ENCODE data around the gene NTF3.

Gene NTF3

DNA sequence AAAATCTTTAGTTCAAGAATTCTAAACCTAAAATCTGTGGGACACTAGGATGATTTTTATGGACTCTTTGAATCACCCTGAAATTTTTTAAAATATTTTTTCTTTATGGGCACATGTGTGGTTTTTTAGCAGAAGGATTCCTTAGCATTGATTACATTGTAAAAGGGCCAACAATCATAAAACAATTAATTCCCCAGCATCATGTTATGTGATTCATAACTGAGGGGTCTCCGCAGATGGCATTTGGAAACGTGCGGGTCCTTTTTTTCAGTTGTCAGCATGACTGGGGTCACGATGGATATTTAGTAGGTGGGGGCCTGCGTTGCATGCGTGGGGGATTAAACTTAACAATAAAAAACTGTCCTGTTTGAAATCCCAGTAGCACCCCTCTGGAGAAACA, 52.5 kb downstream of the NTF3 start:
- Histone ChIP-seq H3K79me1 (ENCODE audit: low read length) (peaks cover 1% of the 10 kb centered on the region), H2BK120ac (ENCODE audit: insufficient read depth, low read length, poor library complexity) (no peak overlapping the region), H4K91ac (ENCODE audit: low read depth, low read length) (no peak overlapping the region), H3K4me1 (ENCODE audit: control insufficient read depth in 1 of 2, insufficient read depth in 2 of 2, low read length in 2 of 2) (peaks cover 10 to 22% of the 10 kb centered on the region in 2 experiments), H2BK12ac (ENCODE audit: low read length) (no peak overlapping the region), H4K8ac (ENCODE audit: low read depth, low read length) (no peak overlapping the region), H3K4me2 (ENCODE audit: low read length) (no peak overlapping the region), H3K27ac (ENCODE audit: low read depth, low read length) (no peak overlapping the region), H2AFZ (ENCODE audit: insufficient read depth, low read length, poor library complexity) (no peak overlapping the region), H4K12ac (ENCODE audit: low read depth, low read length) (no peak overlapping the region), H3K18ac (ENCODE audit: low read length) (no peak overlapping the region), H3K79me2 (ENCODE audit: control insufficient read depth, insufficient read depth, low read length, poor library complexity) (no peaks in the 10 kb centered on the region), H2AK5ac (ENCODE audit: low read length) (no peak overlapping the region), H3K36me3 (ENCODE audit: control insufficient read depth in 1 of 2, insufficient read depth in 2 of 2, low read length in 2 of 2) (no peaks in the 10 kb centered on the region), H3K4me3 (ENCODE audit: low read depth, low read length) (no peak overlapping the region), H3K27me3 (ENCODE audit: insufficient read depth, low read length) (no peaks in the 10 kb centered on the region), H3K9me3 (ENCODE audit: insufficient read depth, low read depth, low read length) (peaks cover 5% of the 10 kb centered on the region), H2BK5ac (ENCODE audit: low read depth, low read length, poor library complexity) (no peak overlapping the region), H3K4ac (ENCODE audit: low read depth, low read length) (no peak overlapping the region), H3K23ac (ENCODE audit: low read length) (no peak overlapping the region), H3K9ac (ENCODE audit: low read length) (no peak overlapping the region), H3K14ac (ENCODE audit: low read length) (no peak overlapping the region)
- DNase-seq: no peak
- WGBS (ENCODE audit: extremely low coverage, insufficient coverage, insufficient read length): no CpG with 5 or more reads among the region's 6 CpGs

DNA sequence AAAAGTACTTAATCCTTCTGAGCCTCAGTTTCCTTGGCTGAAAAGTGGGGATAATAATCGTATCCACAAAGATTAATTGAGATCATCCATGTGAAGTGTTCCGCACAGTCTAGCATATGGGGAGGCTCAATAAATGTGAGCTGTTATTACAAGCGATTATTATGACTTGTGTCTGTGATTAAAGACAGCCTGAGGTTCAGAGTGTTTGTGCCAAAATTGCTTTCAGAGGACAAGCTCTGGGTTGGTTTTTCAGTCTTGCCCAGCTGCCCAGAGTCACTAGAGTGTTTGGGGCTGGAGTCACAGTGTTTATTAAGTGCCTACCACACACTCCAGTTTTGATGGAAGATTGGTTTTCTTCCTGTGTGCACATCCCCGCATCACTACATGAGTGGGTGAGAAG, 53.5 kb downstream of the NTF3 start:
- peaks cover 5% of the 10 kb centered on the region for H3K9me3 ChIP-seq (ENCODE audit: insufficient read depth, low read depth, low read length)
- no peak overlapping the region for H4K8ac ChIP-seq (ENCODE audit: low read depth, low read length)
- no peak overlapping the region for H2BK12ac ChIP-seq (ENCODE audit: low read length)
- no peaks in the 10 kb centered on the region for H3K36me3 ChIP-seq (ENCODE audit: control insufficient read depth in 1 of 2, insufficient read depth in 2 of 2, low read length in 2 of 2)
- DNase-seq: no peak
- H2BK5ac ChIP-seq (ENCODE audit: low read depth, low read length, poor library complexity): no peak overlapping the region
- H3K18ac ChIP-seq (ENCODE audit: low read length): no peak overlapping the region
- no CpG with 5 or more reads among the region's 4 CpGs for WGBS (ENCODE audit: extremely low coverage, insufficient coverage, insufficient read length)
- no peak overlapping the region for H2BK120ac ChIP-seq (ENCODE audit: insufficient read depth, low read length, poor library complexity)
- H3K4ac ChIP-seq (ENCODE audit: low read depth, low read length): no peak overlapping the region
- H4K91ac ChIP-seq (ENCODE audit: low read depth, low read length): no peak overlapping the region
- H3K14ac ChIP-seq (ENCODE audit: low read length): no peak overlapping the region
- no peak overlapping the region for H2AFZ ChIP-seq (ENCODE audit: insufficient read depth, low read length, poor library complexity)
- H3K23ac ChIP-seq (ENCODE audit: low read length): no peak overlapping the region
- no peaks in the 10 kb centered on the region for H3K79me2 ChIP-seq (ENCODE audit: control insufficient read depth, insufficient read depth, low read length, poor library complexity)
- H2AK5ac ChIP-seq (ENCODE audit: low read length): no peak overlapping the region
- H3K27ac ChIP-seq (ENCODE audit: low read depth, low read length): no peak overlapping the region
- no peak overlapping the region for H3K4me3 ChIP-seq (ENCODE audit: low read depth, low read length)
- no peak overlapping the region for H3K9ac ChIP-seq (ENCODE audit: low read length)
- no peak overlapping the region for H3K4me2 ChIP-seq (ENCODE audit: low read length)
- peaks cover 1% of the 10 kb centered on the region for H3K79me1 ChIP-seq (ENCODE audit: low read length)
- no peaks in the 10 kb centered on the region for H3K27me3 ChIP-seq (ENCODE audit: insufficient read depth, low read length)
- H3K4me1 ChIP-seq (ENCODE audit: control insufficient read depth in 1 of 2, insufficient read depth in 2 of 2, low read length in 2 of 2): peaks cover 8 to 22% of the 10 kb centered on the region in 2 experiments
- H4K12ac ChIP-seq (ENCODE audit: low read depth, low read length): no peak overlapping the region

GRCh38 chr12:5487076-5487475, 55.2 kb downstream of the NTF3 start:
- peak in 1 of 2 donors; percentile 54 for DNase-seq
- H3K4ac ChIP-seq (ENCODE audit: low read depth, low read length): no peak overlapping the region
- no peak overlapping the region for H3K18ac ChIP-seq (ENCODE audit: low read length)
- H3K4me1 ChIP-seq (ENCODE audit: control insufficient read depth in 1 of 2, insufficient read depth in 2 of 2, low read length in 2 of 2): peaks cover 8 to 19% of the 10 kb centered on the region in 2 experiments
- no peak overlapping the region for H3K4me3 ChIP-seq (ENCODE audit: low read depth, low read length)
- no CpG with 5 or more reads among the region's 7 CpGs for WGBS (ENCODE audit: extremely low coverage, insufficient coverage, insufficient read length)
- H2BK12ac ChIP-seq (ENCODE audit: low read length): no peak overlapping the region
- no peak overlapping the region for H2AFZ ChIP-seq (ENCODE audit: insufficient read depth, low read length, poor library complexity)
- no peak overlapping the region for H4K8ac ChIP-seq (ENCODE audit: low read depth, low read length)
- no peak overlapping the region for H3K14ac ChIP-seq (ENCODE audit: low read length)
- no peak overlapping the region for H2BK120ac ChIP-seq (ENCODE audit: insufficient read depth, low read length, poor library complexity)
- peaks cover 1% of the 10 kb centered on the region for H3K79me1 ChIP-seq (ENCODE audit: low read length)
- no peak overlapping the region for H2BK5ac ChIP-seq (ENCODE audit: low read depth, low read length, poor library complexity)
- H3K79me2 ChIP-seq (ENCODE audit: control insufficient read depth, insufficient read depth, low read length, poor library complexity): no peaks in the 10 kb centered on the region
- peaks cover 1% of the 10 kb centered on the region for H3K9me3 ChIP-seq (ENCODE audit: insufficient read depth, low read depth, low read length)
- H2AK5ac ChIP-seq (ENCODE audit: low read length): no peak overlapping the region
- no peak overlapping the region for H3K27ac ChIP-seq (ENCODE audit: low read depth, low read length)
- H3K4me2 ChIP-seq (ENCODE audit: low read length): peak overlapping the region; percentile 6
- H4K12ac ChIP-seq (ENCODE audit: low read depth, low read length): no peak overlapping the region
- H3K27me3 ChIP-seq (ENCODE audit: insufficient read depth, low read length): no peaks in the 10 kb centered on the region
- H3K23ac ChIP-seq (ENCODE audit: low read length): no peak overlapping the region
- no peak overlapping the region for H3K9ac ChIP-seq (ENCODE audit: low read length)
- H4K91ac ChIP-seq (ENCODE audit: low read depth, low read length): no peak overlapping the region
- no peaks in the 10 kb centered on the region for H3K36me3 ChIP-seq (ENCODE audit: control insufficient read depth in 1 of 2, insufficient read depth in 2 of 2, low read length in 2 of 2)

- no peak overlapping the region for H3K9ac ChIP-seq (ENCODE audit: low read length)
- H2BK12ac ChIP-seq (ENCODE audit: low read length): no peak overlapping the region
- DNase-seq: no peak
- peaks cover 1% of the 10 kb centered on the region for H3K79me1 ChIP-seq (ENCODE audit: low read length)
- no peaks in the 10 kb centered on the region for H3K27me3 ChIP-seq (ENCODE audit: insufficient read depth, low read length)
- no peak overlapping the region for H4K12ac ChIP-seq (ENCODE audit: low read depth, low read length)
- H3K36me3 ChIP-seq (ENCODE audit: control insufficient read depth in 1 of 2, insufficient read depth in 2 of 2, low read length in 2 of 2): no peaks in the 10 kb centered on the region
- no peak overlapping the region for H2BK120ac ChIP-seq (ENCODE audit: insufficient read depth, low read length, poor library complexity)
- no peak overlapping the region for H3K23ac ChIP-seq (ENCODE audit: low read length)
- H2AFZ ChIP-seq (ENCODE audit: insufficient read depth, low read length, poor library complexity): no peak overlapping the region
- no CpG with 5 or more reads among the region's 6 CpGs for WGBS (ENCODE audit: extremely low coverage, insufficient coverage, insufficient read length)
- H4K91ac ChIP-seq (ENCODE audit: low read depth, low read length): no peak overlapping the region
- H3K4me3 ChIP-seq (ENCODE audit: low read depth, low read length): no peak overlapping the region
- H3K4me1 ChIP-seq (ENCODE audit: control insufficient read depth in 1 of 2, insufficient read depth in 2 of 2, low read length in 2 of 2): peaks cover 8 to 19% of the 10 kb centered on the region in 2 experiments
- no peak overlapping the region for H2BK5ac ChIP-seq (ENCODE audit: low read depth, low read length, poor library complexity)
- H4K8ac ChIP-seq (ENCODE audit: low read depth, low read length): no peak overlapping the region
- H3K9me3 ChIP-seq (ENCODE audit: insufficient read depth, low read depth, low read length): no peaks in the 10 kb centered on the region
- H3K4me2 ChIP-seq (ENCODE audit: low read length): no peak overlapping the region
- no peaks in the 10 kb centered on the region for H3K79me2 ChIP-seq (ENCODE audit: control insufficient read depth, insufficient read depth, low read length, poor library complexity)
- no peak overlapping the region for H3K4ac ChIP-seq (ENCODE audit: low read depth, low read length)
- no peak overlapping the region for H3K14ac ChIP-seq (ENCODE audit: low read length)
- no peak overlapping the region for H3K18ac ChIP-seq (ENCODE audit: low read length)
- no peak overlapping the region for H3K27ac ChIP-seq (ENCODE audit: low read depth, low read length)
- no peak overlapping the region for H2AK5ac ChIP-seq (ENCODE audit: low read length)
These were observed 56.2 kb downstream of the NTF3 start for GRCh38 chr12:5487948-5488625.

Data from trophoblast cell (in vitro differentiated cells and primary cell).